HG02840 (cell line): ENCODE results near the gene TYK2.
"Not testable (repeated sequence)": the region's sequence is repeated elsewhere in the genome, so short reads cannot be mapped to it uniquely, and the experiment has no call there.

ENCODE experiments used
- ATAC-seq: cut with Tn5 transposase; IDR thresholded peaks from one replicate; pipeline ENCODE4 v1.9.1; 2021; ENCODE audit warnings: mild to moderate bottlenecking, moderate library complexity, moderate number of reproducible peaks; ENCODE audit not compliant: unreplicated experiment, low FRiP score

TYK2 gene

DNA sequence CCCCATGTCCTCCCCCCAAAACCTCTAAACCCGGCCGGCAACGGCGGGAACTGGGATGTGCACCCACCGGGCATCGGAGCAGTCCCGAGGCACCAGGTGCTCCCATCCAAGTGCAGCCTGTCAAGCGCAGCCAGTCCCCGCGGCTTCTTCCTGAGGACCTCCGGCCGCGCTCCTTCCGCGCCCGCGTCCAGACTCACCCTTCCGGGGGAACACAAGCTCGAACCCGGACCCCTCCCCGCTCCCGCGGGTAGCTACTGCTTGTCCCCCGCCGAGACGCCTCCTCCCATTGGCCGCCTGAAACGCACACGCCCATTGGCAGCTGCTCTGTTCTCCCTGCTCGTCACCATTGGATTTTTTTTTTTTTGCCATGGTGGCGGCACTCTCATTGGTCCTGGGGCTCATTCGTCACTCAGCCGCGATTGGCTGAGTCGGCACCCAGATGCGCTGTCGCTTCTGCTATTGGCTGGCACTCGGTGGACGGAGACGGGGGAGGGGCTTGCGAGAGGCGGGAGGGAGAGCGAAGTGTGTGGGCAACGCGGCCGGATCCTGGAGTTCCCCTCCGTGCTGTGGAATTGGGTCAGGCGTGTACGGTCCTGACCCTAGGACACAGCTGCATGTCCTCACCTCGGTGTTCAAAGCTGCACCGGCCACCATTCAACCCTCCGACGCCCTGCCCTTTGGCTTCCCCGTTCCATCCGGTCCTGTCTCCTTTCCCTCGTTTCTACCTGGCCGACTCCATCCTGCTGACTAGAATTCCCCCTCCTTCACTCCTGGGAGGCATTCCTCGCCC is at the start of gene TYK2:
TYK2 (minus strand) TSS at position 260 of the 790 bp plus-strand sequence. CDS start 2,166 bp downstream, outside the sequence.
- peak; percentile 92 for ATAC-seq

DNA sequence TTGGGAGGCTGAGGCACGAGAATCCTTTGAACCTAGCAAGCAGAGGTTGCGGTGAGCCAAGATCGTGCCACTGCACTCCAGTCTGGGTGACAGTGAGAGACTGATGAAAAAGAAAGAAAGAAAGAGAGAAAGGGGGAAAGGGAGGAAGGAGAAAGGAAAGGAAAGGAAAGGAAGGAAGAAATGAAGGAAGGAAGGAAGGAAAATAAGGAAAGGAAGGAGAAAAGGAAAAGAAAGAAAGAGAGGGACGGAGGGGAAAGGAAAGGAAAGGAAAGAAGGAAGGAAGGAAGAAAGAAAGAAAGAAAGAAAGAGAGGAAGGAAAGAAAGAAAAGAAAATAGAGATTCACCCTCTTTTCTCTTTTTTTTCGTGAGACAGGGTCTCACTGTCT is 48.6 kb upstream of the TYK2 start:
- ATAC-seq, result no peak

- ATAC-seq, result no peak
Observed at GRCh38 chr19:10427169-10427568, 46.8 kb upstream of the TYK2 start.

DNA sequence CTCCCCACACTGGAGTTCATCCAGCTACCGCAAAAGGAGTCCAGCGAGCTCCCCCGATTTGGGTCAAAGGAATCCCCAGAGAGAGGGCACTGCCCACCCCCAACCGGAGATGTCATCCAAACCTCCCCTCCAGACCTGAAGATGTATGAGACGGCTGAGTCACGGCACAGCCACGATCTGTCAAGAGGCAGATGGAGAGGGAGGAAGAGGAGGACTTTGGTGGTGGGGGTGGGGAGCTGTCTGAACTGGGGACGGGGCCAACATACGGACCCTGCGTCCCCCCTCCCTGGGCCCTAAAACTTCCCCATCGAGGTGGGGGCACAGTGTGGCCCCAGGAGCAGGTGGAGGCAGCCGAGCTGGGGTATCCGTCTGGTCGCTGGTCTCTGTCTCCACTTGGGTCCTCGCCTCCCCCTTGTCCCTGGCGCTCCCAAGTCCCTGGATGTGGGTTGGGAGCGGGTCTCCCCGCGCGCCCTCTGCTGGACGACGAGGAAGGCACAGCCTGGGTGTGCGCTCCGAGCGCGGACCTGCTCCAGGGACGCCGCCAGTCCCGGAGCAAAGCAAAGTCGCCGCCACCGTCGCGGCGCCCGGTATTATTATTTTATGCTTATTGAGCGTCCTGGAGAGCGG is 43.8 kb upstream of the TYK2 start:
- ATAC-seq, result no peak

- no peak for ATAC-seq
Observed at GRCh38 chr19:10422846-10423245, 42.5 kb upstream of the TYK2 start.

DNA sequence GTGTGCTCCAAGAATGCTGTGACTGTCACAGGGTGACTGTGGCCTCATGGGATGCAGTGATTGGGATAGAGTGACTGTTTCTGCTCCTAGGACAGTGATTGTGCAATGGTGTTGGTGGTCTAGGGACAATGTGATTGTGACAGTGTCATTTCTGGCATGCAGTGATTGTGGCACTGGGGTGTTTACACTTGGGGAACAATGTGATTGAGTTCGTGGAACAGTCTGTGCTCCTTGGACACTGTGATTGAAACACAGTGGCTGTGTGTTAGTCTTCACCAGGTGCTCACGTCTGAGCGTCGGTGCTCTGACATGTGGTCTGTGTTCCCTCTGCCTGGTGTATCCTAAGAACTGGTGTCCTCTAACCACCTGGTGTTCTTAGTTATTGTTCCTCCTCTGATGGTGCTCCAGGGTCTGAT is 41.7 kb upstream of the TYK2 start:
- ATAC-seq, result no peak

DNA sequence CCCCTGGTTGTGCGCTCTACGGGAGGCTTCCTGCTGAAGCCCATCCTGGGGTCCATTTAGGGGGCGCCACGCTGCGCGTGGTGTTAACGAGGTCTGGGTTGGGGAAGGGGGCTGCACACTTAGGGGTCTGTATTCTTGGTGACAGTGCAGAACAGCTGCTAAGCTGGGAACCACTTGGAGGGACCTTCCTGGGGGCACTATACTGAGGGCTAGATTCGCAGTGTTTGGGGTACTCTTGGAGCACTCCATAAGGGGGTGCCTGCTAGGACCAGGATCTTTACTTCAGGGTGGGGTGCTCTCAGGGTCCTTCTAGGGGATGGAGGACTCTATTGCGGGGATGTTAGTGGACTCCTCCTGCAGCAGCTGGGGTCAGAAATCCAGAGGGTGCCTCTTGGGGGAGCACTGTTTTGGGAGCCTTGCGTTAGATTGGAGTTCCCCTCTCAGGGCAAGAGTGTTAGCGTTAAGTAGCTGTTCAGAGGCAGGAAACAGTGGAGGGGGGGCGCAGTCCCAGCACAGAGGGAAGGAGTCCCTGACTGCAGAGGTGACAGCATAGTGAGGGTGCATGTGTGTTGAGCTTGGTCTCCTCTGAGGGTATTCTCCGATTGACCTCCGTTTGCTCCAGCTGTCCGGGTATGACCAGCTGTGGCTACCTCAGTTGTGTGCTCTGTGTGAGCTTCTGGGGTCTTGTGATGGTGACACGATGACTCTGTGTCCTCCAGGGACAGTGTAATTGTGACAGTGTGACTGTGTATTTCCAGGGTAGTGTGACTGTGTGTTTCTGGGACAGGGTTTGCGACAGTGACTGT is 41.1 kb upstream of the TYK2 start:
- no peak for ATAC-seq

DNA sequence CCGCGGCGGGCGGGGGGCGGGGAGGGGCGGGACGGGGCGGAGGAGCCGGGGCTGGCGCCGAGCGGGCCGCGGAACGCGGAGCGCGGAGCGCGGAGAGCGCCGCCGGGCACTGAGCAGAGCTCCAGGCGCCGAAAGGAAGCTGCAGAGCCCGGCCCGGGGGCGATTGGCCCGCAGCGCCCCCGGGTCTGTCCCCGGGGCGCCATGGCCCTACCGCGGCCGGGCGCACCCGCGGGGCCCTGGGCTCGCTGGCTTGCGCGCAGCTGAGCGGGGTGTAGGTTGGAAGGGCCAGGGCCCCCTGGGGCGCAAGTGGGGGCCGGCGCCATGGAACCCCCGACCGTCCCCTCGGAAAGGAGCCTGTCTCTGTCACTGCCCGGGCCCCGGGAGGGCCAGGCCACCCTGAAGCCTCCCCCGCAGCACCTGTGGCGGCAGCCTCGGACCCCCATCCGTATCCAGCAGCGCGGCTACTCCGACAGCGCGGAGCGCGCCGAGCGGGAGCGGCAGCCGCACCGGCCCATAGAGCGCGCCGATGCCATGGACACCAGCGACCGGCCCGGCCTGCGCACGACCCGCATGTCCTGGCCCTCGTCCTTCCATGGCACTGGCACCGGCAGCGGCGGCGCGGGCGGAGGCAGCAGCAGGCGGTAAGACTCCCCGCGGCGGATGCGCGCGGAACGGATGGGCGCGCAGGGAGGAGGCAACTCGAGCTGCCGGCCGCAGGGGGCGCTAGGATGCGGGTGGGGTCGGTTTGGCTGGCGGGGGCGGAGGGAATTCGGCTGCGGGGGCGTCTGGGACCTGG is 40.3 kb upstream of the TYK2 start, which contains the start of gene PDE4A:
PDE4A (plus strand) TSS at position 95 of the 796 bp plus-strand sequence; CDS start at position 322, 227 bp downstream.
- no peak for ATAC-seq

DNA sequence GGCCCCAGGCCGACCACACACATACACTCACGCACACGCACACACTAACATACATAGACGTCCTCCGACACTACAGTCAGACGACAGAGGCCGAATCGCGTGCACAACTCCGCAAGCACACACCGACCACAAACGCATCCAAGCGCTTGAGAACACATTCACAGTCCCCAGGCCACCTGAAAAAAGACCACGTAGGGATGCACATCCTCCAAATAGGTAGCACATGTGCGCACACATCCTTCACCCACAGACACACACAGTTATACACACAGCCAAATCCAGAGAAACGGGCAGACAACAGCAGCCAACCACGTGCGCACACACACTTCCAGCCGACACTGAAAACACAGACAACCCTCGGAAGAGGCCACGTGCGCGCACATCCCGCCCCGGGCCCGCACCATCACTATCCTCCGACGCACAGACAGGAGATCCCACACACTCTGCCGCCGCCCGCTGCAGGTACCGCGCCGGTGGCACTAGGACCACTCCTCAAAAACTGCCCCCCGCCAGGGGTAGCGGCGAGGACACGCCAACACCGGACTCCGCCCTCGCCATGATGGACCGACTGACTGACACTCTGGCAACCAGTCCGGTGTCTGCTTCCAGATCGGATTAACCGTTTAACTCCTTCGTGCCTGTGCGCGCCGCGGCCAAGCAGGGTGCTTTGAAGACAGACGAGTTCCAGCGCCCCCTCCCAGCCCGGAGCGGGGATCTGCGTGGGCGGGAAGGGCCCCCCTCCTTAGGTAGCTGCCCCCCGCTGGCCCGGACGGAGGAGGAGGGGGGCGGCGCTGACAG is 39.5 kb upstream of the TYK2 start:
- no peak for ATAC-seq

GRCh38 chr19:10419200-10419645 is 38.9 kb upstream of the TYK2 start:
- ATAC-seq, result no peak

DNA sequence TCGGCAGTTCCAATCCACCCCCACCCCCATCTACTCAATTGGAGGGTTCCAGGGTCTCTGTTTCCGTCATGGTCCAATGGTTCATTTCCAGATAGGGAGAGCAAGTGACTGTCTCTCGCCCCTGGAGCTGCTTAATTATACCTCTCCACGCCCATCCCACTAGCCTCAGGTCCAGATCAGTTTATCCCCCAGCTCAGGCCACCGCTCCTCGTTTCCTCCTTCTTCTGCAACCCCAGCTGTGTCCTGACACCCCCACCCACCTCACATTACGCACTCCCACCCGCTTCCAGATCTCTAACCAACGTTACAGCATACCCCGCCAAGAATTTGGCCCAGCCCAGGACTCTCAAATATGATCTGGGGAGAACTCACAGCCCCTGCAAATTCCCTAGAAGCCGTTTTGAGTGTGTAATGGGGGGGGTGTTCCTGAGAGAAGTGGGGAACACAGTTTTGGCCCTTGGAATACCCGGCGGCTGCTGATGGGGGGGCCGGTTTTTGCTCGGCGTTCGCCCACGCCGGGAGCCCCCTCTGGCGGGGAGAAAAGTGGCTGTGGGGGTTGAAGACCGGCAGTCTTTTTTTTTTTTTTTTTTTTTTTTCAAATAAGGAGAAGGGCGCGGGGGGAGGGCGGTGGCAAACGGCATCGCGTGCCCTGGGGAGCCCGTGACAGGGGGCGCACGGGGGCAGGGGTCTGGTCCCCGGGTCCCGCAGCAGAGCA is 38.3 kb upstream of the TYK2 start:
- ATAC-seq, result no peak

- no peak for ATAC-seq
Observed at GRCh38 chr19:10418235-10418484, 37.8 kb upstream of the TYK2 start.

DNA sequence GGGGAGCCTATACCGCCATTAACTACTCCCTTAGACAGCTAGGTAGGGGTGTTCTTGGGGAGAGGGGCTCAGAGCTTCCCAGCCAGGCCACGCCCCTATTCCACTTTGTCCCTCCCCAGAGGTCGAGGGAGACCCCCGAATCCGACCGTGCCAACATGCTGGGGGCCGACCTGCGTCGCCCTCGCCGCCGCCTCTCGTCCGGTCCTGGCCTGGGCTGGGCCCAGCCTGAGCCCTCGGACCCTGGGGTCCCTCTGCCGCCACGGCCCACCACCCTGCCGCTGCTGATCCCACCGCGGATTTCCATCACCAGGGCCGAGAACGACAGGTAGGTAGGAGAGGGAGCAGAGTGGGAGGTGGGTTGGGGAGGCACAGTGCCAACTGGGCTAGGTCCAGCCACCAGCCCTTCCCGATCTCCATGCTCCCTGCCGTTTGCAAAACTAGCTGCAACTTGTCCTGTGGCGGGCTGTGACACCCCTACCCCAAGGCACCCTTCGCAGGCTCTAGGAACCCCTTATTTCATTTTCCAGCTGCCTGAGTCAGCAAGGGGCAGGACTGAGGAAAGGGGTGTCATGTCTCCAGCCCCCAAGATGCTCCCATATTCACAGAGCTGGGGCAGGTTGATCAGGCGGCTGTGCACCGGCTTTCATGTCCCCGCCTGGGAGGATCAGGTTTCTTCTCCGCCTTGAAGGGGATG is 37.3 kb upstream of the TYK2 start:
- no peak for ATAC-seq

DNA sequence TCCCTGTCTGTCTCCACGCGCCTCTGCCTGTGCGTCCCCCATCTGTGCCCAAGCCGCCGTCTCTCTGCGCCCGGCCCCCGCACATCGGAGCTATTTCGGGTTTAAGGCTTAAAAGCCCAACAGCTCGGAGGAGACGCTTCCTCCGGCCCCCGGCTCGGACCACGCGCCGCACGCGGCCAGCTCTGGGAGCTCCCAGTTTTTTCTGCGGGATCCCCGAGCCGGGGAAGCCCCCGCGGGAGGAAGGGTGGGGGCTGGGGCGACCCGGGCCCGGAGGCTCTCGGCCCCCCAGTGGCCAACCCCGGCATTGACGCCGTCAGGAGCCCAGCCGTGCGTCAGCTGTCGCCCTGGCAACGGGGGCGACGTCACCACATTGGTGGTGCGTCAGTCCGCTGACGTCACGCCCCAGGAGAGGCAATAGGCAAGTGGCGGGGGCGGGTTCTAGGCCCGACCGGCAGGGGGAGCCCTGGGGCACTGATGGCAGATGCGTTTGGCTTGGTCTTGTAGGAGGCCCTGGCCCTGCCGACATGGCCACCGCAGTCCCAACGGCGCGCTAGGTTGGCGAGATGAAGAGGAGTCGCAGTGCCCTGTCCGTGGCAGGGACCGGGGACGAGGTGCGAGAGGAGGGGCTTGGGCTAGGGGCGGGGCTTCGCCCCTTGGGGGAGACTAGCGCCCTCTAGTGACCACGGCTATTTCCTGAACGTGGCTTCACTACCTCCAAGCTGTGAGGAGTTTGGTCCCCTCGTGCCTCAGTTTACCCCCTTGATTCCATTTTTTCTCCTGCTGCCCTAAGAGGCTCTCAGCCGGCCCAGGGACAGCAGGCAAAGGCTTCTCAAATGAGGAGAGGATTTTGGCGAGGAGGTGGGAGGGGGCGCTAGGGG is 36.2 kb upstream of the TYK2 start:
- ATAC-seq, result no peak

GRCh38 chr19:10416083-10416379 is 35.7 kb upstream of the TYK2 start:
- no peak for ATAC-seq

- ATAC-seq, result no peak
Observed at GRCh38 chr19:10412257-10412977, 32.0 kb upstream of the TYK2 start.

- ATAC-seq, result not testable (repeated sequence)
Observed at GRCh38 chr19:10411224-10411623, 30.9 kb upstream of the TYK2 start.
